Neural progenitor cell (in vitro differentiated cells): ENCODE results near the gene CAV1.

Source experiments
- CTCF ChIP-seq: fragments of 200-600 bp; sonication (generic); IDR thresholded peaks from 2 replicates; pipeline ENCODE4 v1.5.1; 2017; ENCODE audit warnings: antibody characterized with exemption, mild to moderate bottlenecking
- EZH2 ChIP-seq: fragments of 200-600 bp; sonication (generic); IDR thresholded peaks from 2 replicates; pipeline ENCODE4 v1.6.1; 2017; ENCODE audit warnings: antibody characterized with exemption, mild to moderate bottlenecking, moderate library complexity
- EZH2phosphoT487 ChIP-seq: fragments of 200-600 bp; sonication (generic); IDR thresholded peaks from 2 replicates; pipeline ENCODE4 v1.6.1; 2017; ENCODE audit warnings: antibody characterized with exemption

- TF ChIP-seq CTCF (no peak), EZH2phosphoT487 (no peak), EZH2 (no peak)
Observed at GRCh38 chr7:116517626-116518025, 7.2 kb upstream of the CAV1 start.
